Thyroid gland (tissue), 4 donors: ENCODE data around the gene UNC80. TPM values are rescaled to one million over a fixed set of nuclear protein-coding genes. Genes with fewer than 3 reads are reported as not detected.

Experiments
- DNase-seq, 2 donors: peaks; one replicate each; pipeline ENCODE4 v3.0.0-alpha.2; 2019
- H3K27ac ChIP-seq, 3 donors: fragments of 200-600 bp; sonication (generic); 1 replicate in 2 of 3; 2 replicates in 1 of 3; pipeline ENCODE4 v1.5.1; 2016 to 2019; ENCODE audit warnings: mild to moderate bottlenecking in 1 of 3, moderate library complexity in 1 of 3
- H3K27me3 ChIP-seq: fragments of 200-600 bp; sonication (generic); one replicate; pipeline ENCODE4 v1.5.1; 2019
- H3K36me3 ChIP-seq, 2 donors: fragments of 200-600 bp; sonication (generic); one replicate each; pipeline ENCODE4 v1.5.1; 2016 to 2019
- H3K4me1 ChIP-seq, 2 donors: fragments of 200-600 bp; sonication (generic); one replicate each; pipeline ENCODE4 v1.5.1; 2017 to 2019
- H3K4me3 ChIP-seq, 3 donors: fragments of 200-600 bp; sonication (generic); replicated peaks in 1 of 3; 1 replicate in 2 of 3; 2 replicates in 1 of 3; pipeline ENCODE4 v1.5.1; 2016; ENCODE audit warnings: mild to moderate bottlenecking in 1 of 3
- H3K9me3 ChIP-seq: fragments of 200-600 bp; sonication (generic); one replicate; pipeline ENCODE4 v1.5.1; 2017
- POLR2A ChIP-seq, 2 donors: fragments of 450-650 bp; IDR thresholded peaks; one replicate each; pipeline ENCODE4 v1.6.1; 2017; ENCODE audit warnings: antibody characterized with exemption in 2 of 2, mild to moderate bottlenecking in 2 of 2, moderate library complexity in 1 of 2
- WGBS, 2 donors: methylation state at CpG; one replicate each; pipeline ENCODE4 v1.1.5; 2017; 5-methylcytosine and 5-hydroxymethylcytosine counted together
- intact Hi-C: fragments of 100-400 bp; cut with DNase I; formaldehyde crosslinking; loops from one replicate; pipeline ENCODE4 v1.15.1; 2023
- total RNA-seq, 4 donors: library from RNA; depleted of rRNA; stranded (reverse); fragments of >200 nt; gene quantifications; one replicate each; pipeline ENCODE4 v1.2.3, GENCODE V29; 2016
- TF ChIP-seq, protein P1 (sequence below), 6 experiments: fragments of 200-600 bp in 3 of 6; fragments of 450-650 bp in 3 of 6; sonication (generic) in 3 of 6; IDR thresholded peaks; one replicate each; pipeline ENCODE4 v1.5.1; 2016 to 2019; ENCODE audit warnings: antibody characterized with exemption in 6 of 6, mild to moderate bottlenecking in 2 of 6, inconsistent platforms in 1 of 6, moderate library complexity in 1 of 6

Gene UNC80
- total RNA-seq, 4 donors from 2014 or later = 0.27 to 3.8 (median 2.0) TPM

DNA sequence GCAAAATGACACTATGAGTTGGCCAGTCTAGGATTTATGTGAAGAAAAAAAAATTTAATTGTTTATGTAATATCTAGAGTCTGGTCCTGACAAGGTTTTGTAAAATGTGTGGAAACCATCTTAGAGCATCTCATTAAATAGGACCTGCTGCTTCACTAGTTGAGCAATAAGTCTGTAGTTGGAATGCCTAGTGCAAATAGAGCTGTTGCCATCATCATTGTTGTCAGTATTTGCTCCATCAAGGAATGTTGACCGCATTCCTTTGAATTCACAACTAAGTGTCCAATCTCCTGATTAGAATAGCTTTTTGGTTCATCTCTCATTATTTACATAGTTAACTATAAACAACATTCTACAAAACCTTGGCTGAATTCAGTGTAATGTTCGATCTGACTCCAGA is 198.6 kb downstream of the UNC80 start:
- intact Hi-C loops = loop anchor here (10.0 kb wide), 1 partner anchor 435 kb away; no protein-coding TSS in a partner anchor
- Histone ChIP-seq H3K9me3 (no peaks in the 10 kb centered on the region), H3K27ac (no peak overlapping the region), H3K4me1 (no peaks in the 10 kb centered on the region), H3K4me3 (no peak overlapping the region), H3K27me3 (no peaks in the 10 kb centered on the region), H3K36me3 (no peaks in the 10 kb centered on the region)
- WGBS, 2 donors = 92 to 94% methylated on average over 2 of the region's 2 CpGs
- TF ChIP-seq, protein P1, sequence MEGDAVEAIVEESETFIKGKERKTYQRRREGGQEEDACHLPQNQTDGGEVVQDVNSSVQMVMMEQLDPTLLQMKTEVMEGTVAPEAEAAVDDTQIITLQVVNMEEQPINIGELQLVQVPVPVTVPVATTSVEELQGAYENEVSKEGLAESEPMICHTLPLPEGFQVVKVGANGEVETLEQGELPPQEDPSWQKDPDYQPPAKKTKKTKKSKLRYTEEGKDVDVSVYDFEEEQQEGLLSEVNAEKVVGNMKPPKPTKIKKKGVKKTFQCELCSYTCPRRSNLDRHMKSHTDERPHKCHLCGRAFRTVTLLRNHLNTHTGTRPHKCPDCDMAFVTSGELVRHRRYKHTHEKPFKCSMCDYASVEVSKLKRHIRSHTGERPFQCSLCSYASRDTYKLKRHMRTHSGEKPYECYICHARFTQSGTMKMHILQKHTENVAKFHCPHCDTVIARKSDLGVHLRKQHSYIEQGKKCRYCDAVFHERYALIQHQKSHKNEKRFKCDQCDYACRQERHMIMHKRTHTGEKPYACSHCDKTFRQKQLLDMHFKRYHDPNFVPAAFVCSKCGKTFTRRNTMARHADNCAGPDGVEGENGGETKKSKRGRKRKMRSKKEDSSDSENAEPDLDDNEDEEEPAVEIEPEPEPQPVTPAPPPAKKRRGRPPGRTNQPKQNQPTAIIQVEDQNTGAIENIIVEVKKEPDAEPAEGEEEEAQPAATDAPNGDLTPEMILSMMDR (IDR thresholded peaks at IDR 0.05) = no peak
- no peak for TF ChIP-seq POLR2A (IDR thresholded peaks at IDR 0.05)
- no peak for DNase-seq

DNA sequence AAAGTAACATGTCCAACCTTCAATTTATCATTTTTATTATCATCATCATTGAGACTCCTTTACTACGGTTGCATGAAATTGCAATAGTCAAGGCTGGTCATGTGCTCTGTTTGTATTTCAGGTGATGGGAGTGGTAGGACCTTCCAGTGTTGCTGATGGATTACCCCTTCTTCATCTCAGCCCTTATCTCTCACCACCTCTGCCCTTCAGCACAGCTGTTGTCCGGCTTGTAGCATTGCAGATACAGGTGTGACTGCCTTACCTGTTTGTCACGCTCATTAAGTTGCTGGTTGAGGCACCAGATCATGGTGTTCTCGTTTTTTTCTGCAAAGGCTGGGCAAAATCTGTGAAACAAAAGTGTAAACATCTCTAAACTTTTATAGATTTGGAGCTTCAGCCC is 199.1 kb downstream of the UNC80 start:
- H3K4me1 ChIP-seq = no peaks in the 10 kb centered on the region
- WGBS, 2 donors = 79% methylated on average over 4 of the region's 4 CpGs
- no peaks in the 10 kb centered on the region for H3K36me3 ChIP-seq
- no peak for DNase-seq
- no peak overlapping the region for H3K27ac ChIP-seq
- H3K27me3 ChIP-seq = no peaks in the 10 kb centered on the region
- H3K9me3 ChIP-seq = no peaks in the 10 kb centered on the region
- no peak overlapping the region for H3K4me3 ChIP-seq
- intact Hi-C loops = loop anchor here (10.0 kb wide), 1 partner anchor 434 kb away; no protein-coding TSS in a partner anchor
- TF ChIP-seq, protein P1 (IDR thresholded peaks at IDR 0.05) = no peak
- no peak for TF ChIP-seq POLR2A (IDR thresholded peaks at IDR 0.05)

DNA sequence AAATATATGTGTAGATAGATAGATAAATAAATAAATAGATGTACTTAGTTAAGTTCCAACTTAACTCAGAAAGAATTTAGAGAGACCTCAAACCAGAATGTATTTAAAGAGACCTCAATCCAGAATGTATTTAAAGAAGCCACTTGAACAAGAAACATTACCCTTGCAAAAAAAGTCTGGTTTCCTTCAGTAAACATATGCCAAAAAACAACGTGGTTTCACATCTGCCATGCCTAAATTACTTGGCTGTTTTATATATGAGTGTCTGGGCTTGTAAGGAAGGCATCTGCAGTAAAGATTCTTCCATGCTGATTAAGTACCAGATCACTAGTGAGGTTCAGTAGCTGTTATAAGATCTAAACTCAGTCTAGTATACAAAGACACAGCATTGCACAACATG is 201.7 kb downstream of the UNC80 start:
- intact Hi-C loops = loop anchor here (10.0 kb wide), 1 partner anchor 431 kb away; no protein-coding TSS in a partner anchor
- H3K4me3 ChIP-seq = no peak overlapping the region
- no peak overlapping the region for H3K27ac ChIP-seq
- H3K9me3 ChIP-seq = no peaks in the 10 kb centered on the region
- no peak for DNase-seq
- no peaks in the 10 kb centered on the region for H3K27me3 ChIP-seq
- H3K36me3 ChIP-seq = no peaks in the 10 kb centered on the region
- no peaks in the 10 kb centered on the region for H3K4me1 ChIP-seq
- TF ChIP-seq, protein P1 (IDR thresholded peaks at IDR 0.05) = no peak
- TF ChIP-seq POLR2A (IDR thresholded peaks at IDR 0.05) = no peak
- 28 to 44% methylated on average over 1 of the region's 1 CpG for WGBS, 2 donors

DNA sequence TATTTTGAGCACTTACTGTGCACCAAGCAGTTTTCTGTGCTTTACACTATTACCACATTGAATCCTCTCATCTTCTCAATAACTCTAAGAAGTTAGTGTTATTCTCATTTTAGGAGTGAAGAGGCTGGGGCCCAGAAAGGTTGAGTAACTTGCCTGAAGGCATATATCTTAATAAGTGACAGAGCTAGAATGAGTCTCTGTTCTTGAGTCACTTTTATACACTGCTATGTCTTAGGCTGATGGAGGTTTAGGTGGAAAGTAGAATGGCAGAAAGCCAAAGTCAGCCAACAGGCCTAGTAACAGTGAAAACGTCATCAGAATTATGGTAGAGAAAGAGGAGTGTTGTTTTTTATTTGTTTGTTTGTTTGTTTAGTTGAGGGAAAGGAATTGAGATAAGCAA is 202.9 kb downstream of the UNC80 start:
- Histone ChIP-seq H3K27me3 (no peaks in the 10 kb centered on the region), H3K4me1 (no peaks in the 10 kb centered on the region), H3K36me3 (no peaks in the 10 kb centered on the region), H3K4me3 (no peak overlapping the region), H3K9me3 (no peaks in the 10 kb centered on the region), H3K27ac (no peak overlapping the region)
- 53 to 63% methylated on average over 1 of the region's 1 CpG for WGBS, 2 donors
- TF ChIP-seq, protein P1 (IDR thresholded peaks at IDR 0.05) = no peak
- no peak for TF ChIP-seq POLR2A (IDR thresholded peaks at IDR 0.05)
- no peak for DNase-seq
- intact Hi-C loops = loop anchor here (10.0 kb wide), 1 partner anchor 430 kb away; no protein-coding TSS in a partner anchor

DNA sequence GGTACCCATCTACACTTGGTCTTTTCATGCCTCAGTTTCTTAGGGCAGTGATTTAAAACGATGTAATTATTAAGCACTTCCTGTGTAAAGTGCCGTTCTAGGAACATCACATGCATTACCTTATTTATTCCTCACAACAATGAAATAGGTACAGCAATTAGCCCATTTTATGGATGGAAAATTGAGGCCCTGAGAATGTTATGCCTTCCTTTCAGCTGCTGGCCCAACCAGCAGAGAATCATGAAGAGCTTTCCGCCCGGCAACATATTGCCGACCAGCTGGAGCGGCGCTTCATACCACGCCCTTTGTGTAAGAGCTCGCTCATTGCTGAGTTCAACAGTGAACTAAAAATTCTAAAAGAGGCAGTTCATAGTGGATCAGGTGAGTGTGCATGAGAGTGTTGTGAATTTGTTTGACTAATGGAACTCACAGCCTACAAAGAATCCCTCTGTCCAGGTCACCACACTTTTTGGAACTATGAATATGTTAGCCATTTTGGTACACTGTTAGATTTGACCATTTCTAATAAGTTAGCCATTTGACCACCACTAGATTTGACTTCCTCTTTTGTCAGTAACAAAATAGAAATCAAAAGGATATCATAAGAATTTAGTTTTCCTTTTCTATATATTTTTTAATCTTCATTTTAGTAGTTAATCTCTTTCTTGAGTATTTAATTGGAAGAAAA is 205.2 kb downstream of the UNC80 start:
- H3K36me3 ChIP-seq = no peaks in the 10 kb centered on the region
- 87 to 92% methylated on average over 9 of the region's 9 CpGs for WGBS, 2 donors
- H3K4me1 ChIP-seq = no peaks in the 10 kb centered on the region
- no peak overlapping the region for H3K27ac ChIP-seq
- intact Hi-C loops = loop anchor here (5.0 to 10.0 kb wide), 2 partner anchors 220 to 428 kb away; no protein-coding TSS in a partner anchor
- no peak for DNase-seq
- no peaks in the 10 kb centered on the region for H3K9me3 ChIP-seq
- H3K4me3 ChIP-seq = no peak overlapping the region
- no peaks in the 10 kb centered on the region for H3K27me3 ChIP-seq
- TF ChIP-seq, protein P1 (IDR thresholded peaks at IDR 0.05) = no peak
- TF ChIP-seq POLR2A (IDR thresholded peaks at IDR 0.05) = no peak
